ENCODE data around the gene ZNF189.

Gene ZNF189

GRCh38 chr9:101433229-101433628 lies 34.6 kb downstream of the ZNF189 start:
- Histone ChIP-seq H3K27me3 (ENCODE audit: insufficient read depth, low read depth, severe bottlenecking) (no peaks in the 10 kb centered on the region), H3K36me3 (no peaks in the 10 kb centered on the region), H3K9me3 (ENCODE audit: severe bottlenecking) (no peaks in the 10 kb centered on the region), H3K4me3 (ENCODE audit: low read depth, low read length) (no peak overlapping the region), H3K27ac (no peak overlapping the region)
- no peak for DNase-seq
- TF ChIP-seq CTCF (IDR thresholded peaks at IDR 0.05; ENCODE audit: low read depth, low read length): no peak

DNA sequence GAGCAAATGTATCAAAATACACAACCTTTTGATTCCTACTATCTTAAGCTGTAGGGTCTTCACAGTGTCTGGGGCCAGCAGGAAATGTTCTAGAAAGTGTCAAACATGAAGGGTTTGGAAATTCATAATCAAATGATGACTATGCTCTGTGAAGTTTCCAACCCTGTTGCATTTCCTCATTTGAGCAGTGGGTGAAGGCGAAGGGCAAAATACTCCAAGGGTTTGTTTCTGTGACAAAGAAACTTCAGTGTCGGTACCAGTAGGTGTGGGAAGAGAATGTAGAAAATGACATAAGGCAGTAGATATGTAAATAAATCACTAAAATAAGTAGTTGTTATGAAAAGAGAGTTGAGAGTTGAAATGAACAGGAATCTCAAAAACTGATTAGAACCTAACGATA lies 36.3 kb downstream of the ZNF189 start:
- Histone ChIP-seq H3K4me3 (ENCODE audit: low read depth, low read length) (no peak overlapping the region), H3K27me3 (ENCODE audit: insufficient read depth, low read depth, severe bottlenecking) (no peaks in the 10 kb centered on the region), H3K9me3 (ENCODE audit: severe bottlenecking) (no peaks in the 10 kb centered on the region), H3K27ac (no peak overlapping the region), H3K36me3 (no peaks in the 10 kb centered on the region)
- DNase-seq: no peak
- no peak for TF ChIP-seq CTCF (IDR thresholded peaks at IDR 0.05; ENCODE audit: low read depth, low read length)

DNA sequence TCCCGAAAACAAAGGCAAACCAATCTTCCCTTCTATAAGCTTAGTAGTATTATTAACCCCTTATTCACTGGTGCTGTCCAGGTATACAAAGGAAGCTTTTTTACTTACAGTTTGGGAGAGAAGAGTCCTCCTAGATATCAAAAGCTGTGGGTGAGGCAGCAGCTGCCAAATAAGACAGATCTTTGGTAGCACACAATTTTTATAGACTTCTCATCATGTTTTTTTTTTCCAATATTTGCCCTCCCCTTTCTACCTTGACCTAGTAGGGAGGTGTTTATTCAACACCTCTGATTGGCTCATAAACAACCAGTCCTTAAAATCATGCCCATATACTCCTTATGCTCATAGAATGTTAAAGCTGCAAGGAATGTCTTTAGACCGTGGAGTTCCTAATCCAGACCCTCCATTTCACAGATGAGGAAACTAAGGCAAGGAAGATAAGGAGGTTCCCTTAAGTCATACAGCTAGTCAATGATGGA lies 37.0 kb downstream of the ZNF189 start, which contains the start of gene ALDOB:
Gene ALDOB, minus strand, starts transcription at position 174 of the 479 bp plus-strand sequence. CDS start 4,887 bp downstream, outside the sequence.
- H3K4me3 ChIP-seq (ENCODE audit: low read depth, low read length): no peak within 1 kb of the TSS
- H3K36me3 ChIP-seq: no peaks in the 10 kb centered on the region
- no peak for DNase-seq
- no peaks in the 10 kb centered on the region for H3K9me3 ChIP-seq (ENCODE audit: severe bottlenecking)
- H3K27ac ChIP-seq: no peak within 1 kb of the TSS
- no peak for TF ChIP-seq CTCF (IDR thresholded peaks at IDR 0.05; ENCODE audit: low read depth, low read length)
- H3K27me3 ChIP-seq (ENCODE audit: insufficient read depth, low read depth, severe bottlenecking): no peaks in the 10 kb centered on the region

DNA sequence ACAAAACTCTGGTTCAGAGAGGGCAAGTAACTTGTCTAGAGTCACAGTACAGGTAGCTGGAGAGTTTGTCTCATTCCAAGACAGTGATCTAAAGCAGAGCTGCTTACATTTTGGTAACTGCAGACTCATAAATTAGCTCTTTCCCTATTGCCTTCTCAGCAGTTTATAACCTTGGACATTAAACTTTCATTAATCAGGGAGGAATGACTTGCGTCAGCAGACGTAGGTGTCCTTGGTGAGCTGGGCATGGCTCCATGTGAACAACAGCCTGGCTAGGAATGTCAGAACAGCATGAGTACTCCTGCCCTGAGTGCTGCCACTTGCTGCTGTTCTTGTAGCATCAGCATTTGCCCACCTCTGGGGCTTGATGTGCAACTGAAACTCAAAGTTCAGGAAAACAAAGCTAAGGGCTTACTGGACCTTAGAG lies 39.2 kb downstream of the ZNF189 start:
- Histone ChIP-seq H3K4me3 (ENCODE audit: low read depth, low read length) (no peak overlapping the region), H3K9me3 (ENCODE audit: severe bottlenecking) (no peaks in the 10 kb centered on the region), H3K27ac (no peak overlapping the region), H3K27me3 (ENCODE audit: insufficient read depth, low read depth, severe bottlenecking) (no peaks in the 10 kb centered on the region), H3K36me3 (no peaks in the 10 kb centered on the region)
- no peak for DNase-seq
- no peak for TF ChIP-seq CTCF (IDR thresholded peaks at IDR 0.05; ENCODE audit: low read depth, low read length)

GRCh38 chr9:101438523-101438922 lies 39.9 kb downstream of the ZNF189 start:
- Histone ChIP-seq H3K9me3 (ENCODE audit: severe bottlenecking) (no peaks in the 10 kb centered on the region), H3K27me3 (ENCODE audit: insufficient read depth, low read depth, severe bottlenecking) (no peaks in the 10 kb centered on the region), H3K27ac (no peak overlapping the region), H3K36me3 (no peaks in the 10 kb centered on the region), H3K4me3 (ENCODE audit: low read depth, low read length) (no peak overlapping the region)
- no peak for DNase-seq
- TF ChIP-seq CTCF (IDR thresholded peaks at IDR 0.05; ENCODE audit: low read depth, low read length): no peak

- H3K36me3 ChIP-seq: no peaks in the 10 kb centered on the region
- H3K4me3 ChIP-seq (ENCODE audit: low read depth, low read length): no peak overlapping the region
- H3K27me3 ChIP-seq (ENCODE audit: insufficient read depth, low read depth, severe bottlenecking): no peaks in the 10 kb centered on the region
- H3K9me3 ChIP-seq (ENCODE audit: severe bottlenecking): no peaks in the 10 kb centered on the region
- DNase-seq: no peak
- H3K27ac ChIP-seq: no peak overlapping the region
- no peak for TF ChIP-seq CTCF (IDR thresholded peaks at IDR 0.05; ENCODE audit: low read depth, low read length)
Measured at GRCh38 chr9:101440714-101441230, 42.1 kb downstream of the ZNF189 start.
